Measurements from ENCODE around the gene CRCP.
"Not testable (repeated sequence)": the region's sequence is repeated elsewhere in the genome, so short reads cannot be mapped to it uniquely, and the experiment has no call there.

The CRCP gene

GRCh38 chr7:66146701-66147100 is 32.1 kb downstream of the CRCP start:
- H3K4me3 ChIP-seq (replicated peaks in 1 of 2; ENCODE audit: low read depth in 2 of 2, low read length in 2 of 2), result no peak overlapping the region
- peak; percentile 13 to 33 for DNase-seq (ENCODE audit: low read depth in 2 of 2)

GRCh38 chr7:66147657-66148056 is 33.0 kb downstream of the CRCP start:
- H3K4me3 ChIP-seq (replicated peaks in 1 of 2; ENCODE audit: low read depth in 2 of 2, low read length in 2 of 2); DNase-seq (ENCODE audit: low read depth in 2 of 2): not testable (repeated sequence)

More at GRCh38 chr7:66146701-66147100, 32.1 kb downstream of the CRCP start:
- no peak for TF ChIP-seq CTCF (IDR thresholded peaks at IDR 0.05; ENCODE audit: low read depth, low read length)

- DNase-seq (ENCODE audit: low read depth in 2 of 2), result peak; percentile 55 to 90
- no peak for TF ChIP-seq CTCF (IDR thresholded peaks at IDR 0.05; ENCODE audit: low read depth, low read length)
- H3K4me3 ChIP-seq (replicated peaks in 1 of 2; ENCODE audit: low read depth in 2 of 2, low read length in 2 of 2), result no peak overlapping the region
Measured at GRCh38 chr7:66150471-66150870, 35.8 kb downstream of the CRCP start.

- no peak for TF ChIP-seq CTCF (IDR thresholded peaks at IDR 0.05; ENCODE audit: low read depth, low read length)
- DNase-seq (ENCODE audit: low read depth in 2 of 2), result peak; percentile 18 to 47
Measured at GRCh38 chr7:66152371-66153191, 37.9 kb downstream of the CRCP start.

GRCh38 chr7:66153691-66154090 is 39.0 kb downstream of the CRCP start:
- no peak for DNase-seq (ENCODE audit: low read depth in 2 of 2)
- no peak overlapping the region for H3K4me3 ChIP-seq (replicated peaks in 1 of 2; ENCODE audit: low read depth in 2 of 2, low read length in 2 of 2)
- no peak for TF ChIP-seq CTCF (IDR thresholded peaks at IDR 0.05; ENCODE audit: low read depth, low read length)

More at GRCh38 chr7:66152371-66153191, 37.9 kb downstream of the CRCP start:
- no peak overlapping the region for H3K4me3 ChIP-seq (replicated peaks in 1 of 2; ENCODE audit: low read depth in 2 of 2, low read length in 2 of 2)

- not testable (repeated sequence) for DNase-seq (ENCODE audit: low read depth in 2 of 2); H3K4me3 ChIP-seq (replicated peaks in 1 of 2; ENCODE audit: low read depth in 2 of 2, low read length in 2 of 2)
Measured at GRCh38 chr7:66156035-66156434, 41.4 kb downstream of the CRCP start.

- TF ChIP-seq CTCF (IDR thresholded peaks at IDR 0.05; ENCODE audit: low read depth, low read length), result no peak
- no peak overlapping the region for H3K4me3 ChIP-seq (replicated peaks in 1 of 2; ENCODE audit: low read depth in 2 of 2, low read length in 2 of 2)
- DNase-seq (ENCODE audit: low read depth in 2 of 2), result no peak
Measured at GRCh38 chr7:66157060-66157459, 42.4 kb downstream of the CRCP start.

- TF ChIP-seq CTCF (IDR thresholded peaks at IDR 0.05; ENCODE audit: low read depth, low read length), result no peak
- no peak overlapping the region for H3K4me3 ChIP-seq (replicated peaks in 1 of 2; ENCODE audit: low read depth in 2 of 2, low read length in 2 of 2)
- no peak for DNase-seq (ENCODE audit: low read depth in 2 of 2)
Measured at GRCh38 chr7:66162622-66163021, 48.0 kb downstream of the CRCP start.

Measured in cardiac fibroblast (primary cell).